ENCODE results near the gene NUDC.

The NUDC gene

GRCh38 chr1:26993237-26994019, 71.9 kb downstream of the NUDC start, which contains the start of gene TRNP1:
TSS of gene TRNP1 (plus strand) at chr1:26993692. CDS start at chr1:26993787, 95 bp downstream.
- peak; percentile 84 for DNase-seq

- DNase-seq: peak; percentile 27
Observed at GRCh38 chr1:26994020-26994786, 72.7 kb downstream of the NUDC start.

- DNase-seq: no peak
Observed at GRCh38 chr1:26994787-26995517, 73.4 kb downstream of the NUDC start.

GRCh38 chr1:26996024-26996423, 74.5 kb downstream of the NUDC start:
- no peak for DNase-seq
